ENCODE measurements around the gene GPRIN2.
"Not testable (repeated sequence)": the region's sequence is repeated elsewhere in the genome, so short reads cannot be mapped to it uniquely, and the experiment has no call there.

GPRIN2 gene

GRCh38 chr10:46556515-46557318, at the start of gene GPRIN2:
GPRIN2 (minus strand) TSS chr10:46556658; CDS start chr10:46550736, 5,922 bp downstream.
- H3K9me2 ChIP-seq (replicated peaks; ENCODE audit: control insufficient read depth, low read length) = no peaks in the 10 kb centered on the region
- H3K9me3 ChIP-seq (ENCODE audit: control insufficient read depth, insufficient read depth, low read length) = no peaks in the 10 kb centered on the region
- no peak within 1 kb of the TSS for H3K4me3 ChIP-seq (ENCODE audit: low read length)
- no peak within 1 kb of the TSS for H3K27ac ChIP-seq (ENCODE audit: low read depth, low read length)
- peaks cover 9% of the 10 kb centered on the region for H3K27me3 ChIP-seq (ENCODE audit: control insufficient read depth, low read length)
- no peaks in the 10 kb centered on the region for H3K36me3 ChIP-seq (ENCODE audit: control insufficient read depth, low read length)
- TF ChIP-seq CTCF (IDR thresholded peaks at IDR 0.05; ENCODE audit: low read depth, low read length, poor library complexity, severe bottlenecking) (no peak), EZH2phosphoT487 (IDR thresholded peaks at IDR 0.05; ENCODE audit: borderline replicate concordance, low read length) (no peak)
- H4K20me1 ChIP-seq (ENCODE audit: control insufficient read depth, insufficient read depth, low read depth, low read length) = no peaks in the 10 kb centered on the region; the same call in 1 of the 2 replicates
- no peaks in the 10 kb centered on the region for H3K4me1 ChIP-seq (ENCODE audit: control insufficient read depth, low read length)
- H3K4me2 ChIP-seq (ENCODE audit: low read length) = no peak within 1 kb of the TSS
- no peaks in the 10 kb centered on the region for H3K79me2 ChIP-seq (ENCODE audit: control insufficient read depth, low read length)
- H3F3A ChIP-seq (ENCODE audit: control insufficient read depth, insufficient read depth) = no peaks in the 10 kb centered on the region

DNA sequence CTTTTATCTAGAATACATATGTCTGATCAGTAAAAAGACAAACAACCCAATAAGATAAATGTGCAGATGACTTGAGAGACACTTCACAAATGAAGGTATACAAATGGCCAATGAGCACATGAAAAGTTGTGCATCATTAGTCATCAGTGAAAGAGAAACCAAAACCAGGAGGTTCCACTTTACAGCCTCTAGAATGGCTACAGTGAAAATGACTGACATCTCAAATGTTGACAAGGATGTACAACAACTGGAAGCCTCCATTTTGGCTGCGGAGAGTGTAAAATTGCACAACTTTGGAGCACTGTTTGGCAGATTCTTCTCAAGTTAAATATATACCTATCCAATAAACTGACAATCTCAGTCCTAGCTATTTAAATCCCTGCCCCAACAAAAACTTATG, 44.1 kb upstream of the GPRIN2 start:
- H3K4me1 ChIP-seq (ENCODE audit: control insufficient read depth, low read length); H3K27ac ChIP-seq (ENCODE audit: low read depth, low read length); H3K36me3 ChIP-seq (ENCODE audit: control insufficient read depth, low read length); H3K27me3 ChIP-seq (ENCODE audit: control insufficient read depth, low read length); H3K79me2 ChIP-seq (ENCODE audit: control insufficient read depth, low read length); H3K9me2 ChIP-seq (replicated peaks; ENCODE audit: control insufficient read depth, low read length); H4K20me1 ChIP-seq (ENCODE audit: control insufficient read depth, insufficient read depth, low read depth, low read length); H3K9me3 ChIP-seq (ENCODE audit: control insufficient read depth, insufficient read depth, low read length); H3F3A ChIP-seq (ENCODE audit: control insufficient read depth, insufficient read depth); H3K4me2 ChIP-seq (ENCODE audit: low read length); H3K4me3 ChIP-seq (ENCODE audit: low read length): not testable (repeated sequence)

- H3K27ac ChIP-seq (ENCODE audit: low read depth, low read length); H3K27me3 ChIP-seq (ENCODE audit: control insufficient read depth, low read length); H3K4me1 ChIP-seq (ENCODE audit: control insufficient read depth, low read length); H3K9me2 ChIP-seq (replicated peaks; ENCODE audit: control insufficient read depth, low read length); H4K20me1 ChIP-seq (ENCODE audit: control insufficient read depth, insufficient read depth, low read depth, low read length); H3K79me2 ChIP-seq (ENCODE audit: control insufficient read depth, low read length); H3F3A ChIP-seq (ENCODE audit: control insufficient read depth, insufficient read depth); H3K9me3 ChIP-seq (ENCODE audit: control insufficient read depth, insufficient read depth, low read length); H3K36me3 ChIP-seq (ENCODE audit: control insufficient read depth, low read length): not testable (repeated sequence)
- Histone ChIP-seq H3K4me2 (ENCODE audit: low read length) (0 out of 2 replicates have a peak overlapping the region, but pooled peaks have one; percentile 26), H3K4me3 (ENCODE audit: low read length) (0 out of 2 replicates have a peak overlapping the region, but pooled peaks have one; percentile 28)
These were observed 41.3 kb upstream of the GPRIN2 start for GRCh38 chr10:46597616-46598246.

GRCh38 chr10:46596570-46596969, 40.1 kb upstream of the GPRIN2 start:
- not testable (repeated sequence) for H4K20me1 ChIP-seq (ENCODE audit: control insufficient read depth, insufficient read depth, low read depth, low read length); H3K9me2 ChIP-seq (replicated peaks; ENCODE audit: control insufficient read depth, low read length); H3K9me3 ChIP-seq (ENCODE audit: control insufficient read depth, insufficient read depth, low read length); H3K79me2 ChIP-seq (ENCODE audit: control insufficient read depth, low read length); H3K27me3 ChIP-seq (ENCODE audit: control insufficient read depth, low read length); H3K27ac ChIP-seq (ENCODE audit: low read depth, low read length); H3F3A ChIP-seq (ENCODE audit: control insufficient read depth, insufficient read depth); H3K4me3 ChIP-seq (ENCODE audit: low read length); H3K4me1 ChIP-seq (ENCODE audit: control insufficient read depth, low read length); H3K36me3 ChIP-seq (ENCODE audit: control insufficient read depth, low read length); H3K4me2 ChIP-seq (ENCODE audit: low read length)

- not testable (repeated sequence) for H3K79me2 ChIP-seq (ENCODE audit: control insufficient read depth, low read length); H3K9me2 ChIP-seq (replicated peaks; ENCODE audit: control insufficient read depth, low read length); H3K27me3 ChIP-seq (ENCODE audit: control insufficient read depth, low read length); H3K27ac ChIP-seq (ENCODE audit: low read depth, low read length); H3K36me3 ChIP-seq (ENCODE audit: control insufficient read depth, low read length); H3K4me1 ChIP-seq (ENCODE audit: control insufficient read depth, low read length); H3K4me2 ChIP-seq (ENCODE audit: low read length); H3F3A ChIP-seq (ENCODE audit: control insufficient read depth, insufficient read depth); H3K9me3 ChIP-seq (ENCODE audit: control insufficient read depth, insufficient read depth, low read length); H3K4me3 ChIP-seq (ENCODE audit: low read length); H4K20me1 ChIP-seq (ENCODE audit: control insufficient read depth, insufficient read depth, low read depth, low read length)
These were observed 38.1 kb upstream of the GPRIN2 start for GRCh38 chr10:46594453-46595063.

GRCh38 chr10:46593307-46593706, 36.8 kb upstream of the GPRIN2 start:
- H3K4me1 ChIP-seq (ENCODE audit: control insufficient read depth, low read length); H3K9me3 ChIP-seq (ENCODE audit: control insufficient read depth, insufficient read depth, low read length); H4K20me1 ChIP-seq (ENCODE audit: control insufficient read depth, insufficient read depth, low read depth, low read length); H3K4me2 ChIP-seq (ENCODE audit: low read length); H3F3A ChIP-seq (ENCODE audit: control insufficient read depth, insufficient read depth); H3K27me3 ChIP-seq (ENCODE audit: control insufficient read depth, low read length); H3K36me3 ChIP-seq (ENCODE audit: control insufficient read depth, low read length); H3K4me3 ChIP-seq (ENCODE audit: low read length); H3K79me2 ChIP-seq (ENCODE audit: control insufficient read depth, low read length); H3K9me2 ChIP-seq (replicated peaks; ENCODE audit: control insufficient read depth, low read length); H3K27ac ChIP-seq (ENCODE audit: low read depth, low read length): not testable (repeated sequence)

- H3K4me2 ChIP-seq (ENCODE audit: low read length); H3K4me1 ChIP-seq (ENCODE audit: control insufficient read depth, low read length); H3F3A ChIP-seq (ENCODE audit: control insufficient read depth, insufficient read depth); H3K79me2 ChIP-seq (ENCODE audit: control insufficient read depth, low read length); H3K4me3 ChIP-seq (ENCODE audit: low read length); H3K36me3 ChIP-seq (ENCODE audit: control insufficient read depth, low read length); H4K20me1 ChIP-seq (ENCODE audit: control insufficient read depth, insufficient read depth, low read depth, low read length); H3K9me2 ChIP-seq (replicated peaks; ENCODE audit: control insufficient read depth, low read length); H3K9me3 ChIP-seq (ENCODE audit: control insufficient read depth, insufficient read depth, low read length); H3K27ac ChIP-seq (ENCODE audit: low read depth, low read length); H3K27me3 ChIP-seq (ENCODE audit: control insufficient read depth, low read length): not testable (repeated sequence)
These were observed 34.6 kb upstream of the GPRIN2 start for GRCh38 chr10:46591053-46591452.

Measured in DOHH2 (cell line).